GM18511 (cell line): ENCODE measurements around the gene DCDC1.
A peak's percentile ranks its signal among the peaks of the same experiment; 100 is the strongest.

ENCODE experiments used
- ATAC-seq: cut with Tn5 transposase; IDR thresholded peaks from one replicate; pipeline ENCODE4 v1.9.1; 2021; ENCODE audit warnings: mild to moderate bottlenecking, moderate library complexity; ENCODE audit not compliant: unreplicated experiment

The DCDC1 gene

DNA sequence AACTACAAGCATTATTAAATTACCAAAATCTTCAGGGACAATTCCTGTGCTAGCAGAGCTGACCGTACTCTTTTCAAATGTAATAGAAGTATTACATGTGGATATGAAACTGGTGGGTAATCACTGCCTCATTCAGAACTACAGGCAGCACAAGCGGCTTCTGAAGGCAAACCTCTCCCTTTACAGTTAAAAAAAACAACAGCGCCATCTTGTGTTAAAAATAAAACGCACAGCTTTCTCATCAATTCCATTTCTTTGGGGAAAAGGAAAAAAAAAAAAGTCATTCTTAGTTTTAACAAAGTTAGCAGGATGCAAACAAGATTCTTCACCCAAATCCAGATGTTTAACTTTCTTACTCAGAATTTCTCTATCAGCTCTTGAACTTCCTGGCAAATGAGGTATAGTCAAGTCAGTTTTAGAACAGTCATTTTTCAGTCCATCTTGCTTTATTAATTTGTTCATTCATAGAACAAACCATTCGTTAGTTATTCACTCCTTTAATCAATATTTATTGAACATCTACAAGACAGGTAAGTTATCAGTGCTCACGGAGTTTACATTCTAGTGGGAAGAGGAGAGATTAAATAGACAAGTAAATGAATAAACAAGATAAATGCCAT is 451.6 kb downstream of the DCDC1 start:
- ATAC-seq: peak; percentile 67

DNA sequence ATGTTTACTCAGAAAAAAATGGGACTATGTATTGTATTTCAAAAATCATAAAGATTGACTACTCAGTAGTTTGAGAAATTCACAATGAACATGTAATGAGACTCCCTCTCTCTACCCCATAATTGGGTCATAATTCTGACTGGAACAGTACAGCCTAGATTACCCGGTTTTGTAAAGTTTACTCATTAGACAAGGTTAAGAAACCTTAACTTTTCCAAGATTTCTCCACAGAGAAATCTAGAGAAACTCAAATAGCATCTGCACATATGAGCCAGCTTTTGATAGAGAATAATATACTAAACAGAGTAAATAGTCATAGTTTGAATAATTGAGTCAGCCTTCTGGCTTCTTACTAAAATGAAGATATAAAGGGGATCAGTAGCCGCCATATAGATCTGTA is 452.3 kb downstream of the DCDC1 start:
- ATAC-seq: no peak

DNA sequence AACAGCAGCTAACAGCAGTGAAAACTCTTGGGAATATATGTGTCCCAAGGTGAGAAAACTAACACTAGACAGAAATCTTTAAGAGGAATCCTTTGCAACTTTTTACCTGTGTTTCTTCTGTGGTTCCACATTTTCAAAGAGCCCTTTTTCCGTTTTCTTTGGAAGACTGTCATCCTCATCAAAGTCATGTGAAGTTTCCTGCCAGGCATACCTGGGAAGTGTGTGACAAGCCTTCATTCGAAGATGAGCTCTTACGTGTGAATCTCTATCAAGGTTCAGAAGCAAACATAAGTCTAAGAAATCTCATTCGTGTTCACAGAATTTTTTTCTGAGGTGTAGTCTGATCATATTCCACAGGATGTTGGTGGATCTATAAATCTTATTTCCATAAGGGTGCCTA is 452.8 kb downstream of the DCDC1 start:
- ATAC-seq: no peak

DNA sequence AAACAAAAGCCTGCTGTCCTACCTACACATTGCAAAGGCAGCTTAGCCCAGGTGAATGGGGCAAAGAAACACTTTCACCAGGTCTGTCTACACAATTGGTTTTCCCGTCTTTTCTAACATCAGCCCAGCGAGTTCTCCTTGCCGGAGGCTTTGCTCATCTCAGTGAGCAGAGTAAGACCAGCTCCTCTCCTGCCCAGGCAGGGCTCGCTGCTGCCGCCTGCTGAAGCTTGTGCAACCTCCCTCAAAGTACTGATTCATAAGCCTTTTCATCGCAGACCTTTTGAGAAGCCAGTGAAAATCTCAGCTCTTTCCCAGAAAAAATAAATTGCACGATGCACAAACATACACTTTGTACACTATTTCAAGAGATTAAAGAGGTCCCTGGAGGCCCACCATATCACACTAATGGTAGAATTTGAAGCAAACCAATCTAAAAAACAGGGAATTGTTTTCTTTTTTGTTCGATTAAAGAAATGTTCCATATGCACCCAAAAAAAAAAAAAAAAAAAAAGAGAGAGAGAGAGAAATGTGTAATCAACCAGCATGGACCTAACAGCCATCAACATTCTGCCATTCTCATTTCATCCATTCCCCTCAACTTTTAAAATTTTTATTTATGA is 455.3 kb downstream of the DCDC1 start:
- peak; percentile 65 for ATAC-seq

DNA sequence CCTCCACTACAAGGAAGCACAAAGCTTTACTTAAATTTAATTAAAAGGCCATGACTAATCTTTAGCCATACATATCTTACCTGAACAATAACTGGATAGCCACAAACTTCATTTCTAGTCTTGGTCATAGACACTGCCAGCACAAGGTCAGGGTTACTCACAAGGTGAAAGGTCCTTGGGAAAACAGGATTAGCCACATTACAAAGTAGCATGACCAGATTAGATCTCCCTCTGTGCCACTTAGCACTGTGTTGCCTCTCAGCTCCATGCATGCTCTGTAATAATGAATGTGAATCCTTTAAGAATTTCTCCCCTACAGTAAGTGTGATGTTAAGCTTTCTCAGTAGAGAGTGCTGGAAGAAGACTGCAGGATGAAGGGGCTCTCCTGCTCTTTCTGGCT is 458.3 kb downstream of the DCDC1 start:
- no peak for ATAC-seq

DNA sequence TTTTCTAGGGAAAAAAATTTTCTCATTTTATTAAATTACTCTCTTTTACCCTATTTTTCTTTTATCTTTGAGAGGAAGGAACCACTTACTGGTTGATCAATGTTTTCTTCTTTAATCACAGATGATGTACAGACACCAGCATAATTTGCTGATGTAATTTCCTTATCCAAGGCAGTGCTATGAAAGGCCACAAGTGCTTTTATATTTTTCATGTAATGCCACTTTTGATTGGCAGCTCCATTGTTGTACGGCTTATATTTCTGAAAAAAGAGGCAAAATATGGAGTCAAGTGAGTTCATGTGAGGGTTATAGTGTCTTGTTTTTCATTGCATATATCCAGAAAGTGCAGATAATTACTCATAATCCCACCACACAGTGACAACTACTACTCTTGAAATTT is 460.7 kb downstream of the DCDC1 start:
- ATAC-seq: no peak

DNA sequence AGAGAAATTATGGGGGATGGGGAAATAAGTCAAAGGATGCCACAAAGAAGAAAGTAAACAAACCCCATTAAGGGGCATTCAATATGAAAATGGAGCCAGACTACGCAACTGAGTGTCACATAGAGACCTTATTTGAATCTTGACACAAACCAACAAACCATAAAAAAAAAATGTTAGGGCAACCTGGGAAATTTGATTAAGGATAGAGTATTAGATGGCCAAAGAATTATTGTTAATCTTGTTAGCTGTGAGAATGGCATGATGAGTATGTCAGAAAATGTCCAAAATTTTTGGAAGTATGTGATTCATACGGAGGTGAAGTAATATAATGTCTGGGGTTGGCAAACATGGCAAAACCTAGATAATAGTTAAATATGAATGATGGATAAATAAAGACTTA is 461.3 kb downstream of the DCDC1 start:
- ATAC-seq: no peak

DNA sequence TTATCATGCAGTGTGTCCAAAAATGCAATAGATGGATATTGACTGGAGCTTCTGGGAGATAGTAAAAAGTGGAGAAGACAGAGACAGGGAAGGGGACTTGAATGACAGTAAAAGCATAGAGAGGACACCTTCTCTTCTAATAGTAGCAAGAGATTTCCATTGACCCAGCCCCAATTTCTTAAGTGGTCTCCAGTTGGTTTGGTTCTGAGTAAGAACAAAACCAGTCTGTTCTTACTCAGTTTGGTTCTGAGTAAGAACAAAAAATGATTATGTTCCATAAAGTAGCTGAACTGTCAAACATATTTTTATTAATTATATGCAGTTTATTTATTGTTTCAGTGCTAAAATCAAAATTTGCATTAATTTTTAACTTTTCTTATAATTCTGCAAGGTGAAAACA is 466.6 kb downstream of the DCDC1 start:
- ATAC-seq: no peak

DNA sequence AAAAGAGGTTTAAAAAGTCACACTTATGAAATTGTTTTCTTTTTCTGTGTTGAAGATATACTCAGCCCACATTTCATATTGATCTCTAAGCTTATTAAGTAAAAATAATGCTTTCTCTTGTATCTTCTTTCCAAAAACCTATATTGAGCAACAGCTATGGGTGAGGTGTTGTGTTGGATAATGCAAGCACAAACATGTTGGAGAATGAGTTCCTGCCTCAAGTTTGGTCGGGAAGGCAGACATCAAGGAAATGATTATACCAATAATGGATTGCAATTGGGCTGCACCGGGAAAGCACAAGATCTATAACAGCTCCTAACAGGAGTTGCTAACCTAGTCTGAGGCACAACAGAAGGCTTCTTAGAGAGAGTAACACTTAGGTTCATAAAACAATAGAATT is 474.5 kb downstream of the DCDC1 start:
- no peak for ATAC-seq

DNA sequence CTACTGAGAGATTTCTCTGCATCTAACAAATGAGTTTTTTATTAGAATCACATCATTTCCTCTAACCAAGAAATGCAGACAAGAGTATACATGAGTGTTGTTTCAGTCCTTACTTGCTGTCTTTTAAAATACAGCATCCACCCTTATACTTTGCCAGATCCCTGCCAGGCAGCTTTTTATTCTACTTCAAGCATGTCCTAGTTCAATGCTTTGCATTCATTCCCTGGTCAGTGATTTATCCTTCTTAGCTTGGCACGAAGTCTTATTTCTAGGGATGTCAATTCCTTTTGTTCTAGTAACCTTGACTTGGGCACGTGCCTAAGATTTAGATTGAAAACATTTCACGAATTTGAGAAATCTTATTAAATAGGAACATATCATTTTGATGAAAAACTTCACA is 476.2 kb downstream of the DCDC1 start:
- no peak for ATAC-seq

DNA sequence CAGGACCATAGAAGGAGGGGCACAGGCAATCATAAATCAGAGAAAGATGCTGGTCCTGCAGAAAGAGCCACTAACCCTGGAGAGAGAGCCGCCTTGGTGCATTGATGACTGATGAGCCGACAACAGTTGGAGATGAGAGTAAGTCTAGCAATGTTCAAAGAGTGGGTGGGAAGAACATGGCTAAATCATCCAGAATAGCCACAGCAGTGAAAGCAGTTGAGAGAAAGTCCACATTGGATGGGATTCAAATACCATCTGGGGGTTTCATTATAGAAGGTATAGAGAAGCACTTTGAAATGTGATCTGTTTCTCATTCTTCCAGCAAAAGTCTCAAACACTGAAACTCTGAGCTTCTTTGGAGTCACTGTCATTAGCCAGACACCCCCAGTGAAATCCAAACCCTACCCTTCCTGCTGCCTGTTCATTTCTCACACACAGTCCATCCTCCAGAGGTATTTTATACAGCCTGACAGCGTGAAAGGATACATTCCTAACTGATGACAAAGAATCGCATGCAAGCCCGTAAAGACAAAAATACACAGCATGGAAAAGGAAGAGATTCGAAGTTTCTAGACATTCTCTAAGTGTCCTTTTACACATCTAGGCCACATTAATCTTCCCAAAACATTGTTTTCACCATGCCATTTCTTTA is 480.3 kb downstream of the DCDC1 start:
- no peak for ATAC-seq

DNA sequence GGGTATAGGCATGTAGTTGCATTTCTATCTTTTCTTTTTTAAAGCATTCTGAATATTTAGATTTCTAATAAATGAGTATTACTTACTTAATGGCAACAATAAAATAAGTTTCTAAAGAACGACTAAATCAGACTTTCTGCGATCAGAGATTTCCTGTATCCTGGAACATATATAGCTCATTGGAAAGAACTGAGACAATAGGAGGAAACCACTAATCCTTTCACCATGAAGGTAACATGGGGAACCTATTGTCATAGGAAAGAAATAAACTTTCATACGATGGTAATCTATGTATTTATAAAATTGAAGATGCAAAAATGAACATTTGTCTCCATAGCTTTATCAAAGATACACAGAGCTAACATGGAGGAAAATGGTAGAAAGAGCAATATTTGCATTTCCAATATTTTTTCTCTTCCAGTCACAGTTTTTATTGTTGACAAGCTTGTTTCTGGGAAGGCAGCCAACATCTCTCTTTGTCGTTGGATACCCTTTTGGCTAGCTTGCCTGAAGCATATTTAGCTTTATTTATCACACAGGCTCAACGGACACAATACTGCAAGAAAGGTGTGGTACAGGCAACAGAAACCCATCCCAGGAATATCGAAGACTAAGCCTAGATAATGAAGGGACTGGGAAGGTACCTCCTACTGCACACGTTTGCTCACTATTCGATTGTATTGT is 490.1 kb downstream of the DCDC1 start:
- ATAC-seq: no peak

DNA sequence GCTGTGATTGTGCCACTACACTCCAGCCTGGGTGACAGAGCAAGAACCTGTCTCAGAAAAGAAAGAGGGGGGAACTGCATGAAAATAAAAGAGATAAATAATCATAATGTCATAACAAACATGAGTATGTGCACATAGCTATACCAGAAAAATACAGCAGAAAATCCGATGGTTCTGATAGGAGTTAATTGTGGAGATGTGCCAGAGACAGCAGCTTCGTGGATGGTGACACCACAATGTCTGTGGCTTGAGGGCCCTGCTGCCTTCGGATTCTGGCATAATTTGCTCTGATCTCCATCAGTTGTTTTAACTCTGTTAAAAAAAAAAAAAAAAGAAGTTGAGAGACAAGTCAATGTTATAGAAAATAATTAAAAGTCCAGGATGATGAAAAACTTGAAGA is 491.1 kb downstream of the DCDC1 start:
- no peak for ATAC-seq

DNA sequence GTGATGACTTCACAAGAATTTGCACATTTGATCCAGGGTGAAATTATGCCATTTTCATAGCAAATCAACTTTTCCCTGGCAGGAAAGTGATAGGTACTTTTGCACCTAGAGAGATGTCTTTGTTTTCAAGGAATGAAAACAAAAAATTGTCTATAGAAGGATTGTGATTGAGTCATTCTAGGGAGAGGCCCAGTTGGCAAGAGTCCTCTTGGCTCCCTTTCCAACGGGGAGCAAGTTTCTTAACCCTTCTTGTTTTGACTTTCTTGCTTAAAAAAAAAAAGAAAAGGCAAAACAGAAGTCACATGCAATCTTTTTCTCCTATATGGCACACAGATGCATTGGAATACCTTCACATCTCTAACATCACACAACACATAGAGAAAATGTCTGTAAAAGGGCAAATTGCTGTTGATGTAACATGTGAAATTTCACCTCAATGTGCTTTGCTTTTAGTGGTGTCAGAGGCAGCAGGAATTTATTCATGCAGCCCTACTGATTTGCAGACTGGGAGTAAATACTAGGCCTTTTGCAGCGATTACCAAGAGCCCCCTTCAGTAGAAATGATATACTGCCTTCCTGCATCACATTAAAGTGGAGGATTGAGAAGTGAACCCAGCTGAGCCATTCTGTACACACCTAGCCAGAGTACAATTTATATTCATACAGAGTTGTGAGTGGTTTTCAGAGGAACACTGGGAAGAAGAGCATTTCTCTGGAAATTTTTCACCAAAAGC is 492.7 kb downstream of the DCDC1 start:
- no peak for ATAC-seq

DNA sequence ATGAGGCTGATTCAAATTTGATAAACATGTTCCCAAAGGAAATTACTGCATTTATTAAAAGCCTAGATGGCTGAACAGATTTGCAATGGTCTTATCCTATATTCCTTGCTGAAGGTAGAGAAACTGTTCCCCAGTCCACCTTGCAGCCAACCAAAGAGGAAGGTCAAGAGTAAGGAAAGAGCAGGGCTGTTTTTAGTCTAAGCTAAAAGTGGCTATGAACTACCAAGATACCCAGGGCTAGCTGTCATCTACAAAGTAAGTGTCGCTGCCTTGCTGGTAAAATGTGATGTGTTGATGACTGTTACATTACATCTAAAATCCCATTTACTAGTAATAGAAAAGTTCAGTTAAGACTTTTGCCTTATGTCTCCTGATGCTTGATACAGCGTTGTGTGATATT is 493.3 kb downstream of the DCDC1 start:
- ATAC-seq: no peak

DNA sequence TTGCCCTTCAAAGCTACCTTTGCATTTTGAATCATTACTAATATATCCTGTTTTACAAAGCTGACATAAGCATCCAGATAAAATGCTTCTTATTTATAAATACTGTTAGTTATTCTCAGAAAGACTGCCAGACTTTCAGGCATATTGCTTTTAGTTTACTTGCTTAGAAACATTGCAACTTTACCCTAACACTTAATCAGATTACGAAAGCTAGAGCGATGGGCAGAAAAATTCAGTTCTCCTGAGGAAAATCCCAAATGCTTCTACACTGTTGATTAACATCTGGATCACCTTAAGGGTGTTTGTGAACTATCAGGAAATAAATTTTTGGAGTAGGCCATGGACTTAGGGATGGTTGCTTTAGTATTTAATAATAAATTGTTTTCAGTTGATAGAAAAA is 493.7 kb downstream of the DCDC1 start:
- ATAC-seq: no peak

DNA sequence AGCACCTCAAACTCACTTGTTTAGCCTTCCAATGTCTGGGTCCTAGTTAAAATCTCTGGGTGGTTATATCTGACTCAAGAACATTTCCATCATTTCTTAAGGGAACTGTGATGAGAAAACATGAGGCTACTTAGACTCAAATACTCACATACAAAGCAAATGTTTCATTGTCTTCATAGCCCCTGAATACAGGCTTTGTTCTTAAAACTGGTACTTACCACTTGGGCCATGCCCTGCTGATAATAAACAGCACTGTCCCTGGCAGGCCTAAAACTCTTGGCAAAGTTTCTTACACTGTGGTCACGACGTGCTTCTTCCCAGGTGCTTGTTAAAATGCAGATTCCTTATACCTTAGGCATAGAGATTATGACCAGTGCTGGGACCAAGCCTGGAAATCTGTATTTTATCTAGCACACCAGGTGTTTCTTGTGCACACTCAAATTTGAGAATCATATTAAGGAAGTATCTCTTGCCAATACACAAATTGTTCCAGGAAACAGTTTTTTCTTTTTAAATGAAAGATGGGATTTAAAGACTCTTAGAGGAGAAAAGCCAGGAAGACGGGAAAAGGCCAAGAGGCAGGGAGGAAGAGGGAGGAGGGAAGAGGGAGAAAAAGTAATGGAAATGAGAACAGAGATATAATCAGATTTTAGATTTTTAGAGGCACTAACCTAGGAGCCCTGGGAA is 495.5 kb downstream of the DCDC1 start:
- ATAC-seq: no peak

DNA sequence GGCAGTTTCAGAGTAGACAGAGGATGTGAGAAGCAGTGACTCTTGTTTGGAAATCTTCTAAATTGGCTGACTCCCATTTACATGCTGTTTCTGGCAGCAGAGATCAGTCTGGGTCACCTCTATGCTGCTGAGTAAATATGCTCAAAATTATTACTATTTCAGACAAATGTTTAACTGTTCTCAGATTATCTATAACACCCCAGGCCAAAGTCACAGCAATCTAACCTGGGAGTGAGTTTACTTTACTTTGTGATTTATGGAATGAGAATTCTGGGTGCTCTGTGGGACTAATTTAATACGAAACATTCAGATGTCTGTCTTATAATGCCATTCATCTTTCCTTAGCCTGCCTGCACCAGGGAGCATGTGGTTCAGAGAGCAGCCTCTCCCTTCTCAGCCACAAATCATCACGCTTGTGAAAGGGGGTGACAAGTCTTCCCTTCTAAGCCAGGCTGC is 500.9 kb downstream of the DCDC1 start:
- ATAC-seq: no peak

DNA sequence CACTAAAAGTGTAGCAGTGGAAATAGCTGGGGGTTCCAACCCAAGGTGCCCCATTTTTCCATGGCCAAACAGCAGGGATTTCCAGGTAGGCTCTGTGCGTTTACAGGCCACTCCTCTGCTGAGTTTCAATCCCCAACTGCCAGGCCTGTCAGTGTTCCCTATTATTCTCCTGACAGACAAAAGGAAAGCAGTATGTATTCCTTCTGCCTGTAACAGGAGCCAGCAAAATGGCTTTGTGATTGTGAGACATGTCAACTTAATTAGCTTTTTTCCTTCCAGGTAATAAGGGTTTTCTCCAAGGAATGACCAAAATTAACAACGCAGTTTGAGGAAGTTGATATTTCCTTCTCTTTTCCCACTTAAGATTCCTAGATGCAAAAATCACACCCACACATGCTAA is 506.3 kb downstream of the DCDC1 start:
- ATAC-seq: no peak

DNA sequence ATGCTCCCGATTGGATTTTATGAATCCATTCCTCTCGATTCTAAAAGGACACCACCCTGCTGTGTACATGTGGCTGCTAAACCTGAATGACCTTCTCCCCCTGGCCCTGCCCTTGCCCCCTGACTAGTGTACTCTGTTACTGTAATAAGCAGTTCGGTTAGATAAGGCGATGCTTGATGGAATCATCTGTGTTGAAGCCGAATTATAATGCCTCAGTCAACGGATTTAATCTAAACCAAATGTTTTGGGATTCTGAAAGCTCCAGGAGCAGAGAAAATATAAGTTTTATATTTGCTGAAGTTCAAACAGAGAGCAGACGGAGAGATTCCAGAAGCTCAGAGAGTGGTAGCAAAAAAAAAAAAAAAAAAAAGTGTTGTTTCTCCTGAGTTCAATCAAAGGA is 508.0 kb downstream of the DCDC1 start:
- no peak for ATAC-seq

DNA sequence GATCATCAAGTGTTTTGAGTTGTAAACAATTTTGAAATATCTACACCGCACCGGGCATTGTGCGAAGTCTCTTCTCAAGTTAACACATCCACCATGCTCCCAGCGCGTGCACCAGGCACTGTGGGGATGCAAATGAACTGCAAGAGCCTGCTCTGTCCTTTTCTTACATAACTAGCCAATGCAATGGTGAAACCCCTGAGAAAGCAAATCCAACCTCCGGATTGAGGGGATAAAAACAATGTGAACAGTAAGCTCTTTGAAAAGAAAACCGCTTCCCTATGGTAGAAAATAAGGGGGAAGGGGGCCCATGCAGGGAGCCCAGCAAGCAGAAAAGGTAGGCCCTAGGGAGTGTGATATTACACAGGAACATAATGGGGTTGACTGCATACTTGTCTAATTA is 508.5 kb downstream of the DCDC1 start:
- ATAC-seq: no peak
